ENCODE results near the gene KIAA0040. TPM values are rescaled to one million over a fixed set of nuclear protein-coding genes. Genes with fewer than 3 reads are reported as not detected.

KIAA0040 gene
- total and polyA plus RNA-seq, 2 experiments from 2014 or later = 0.04 to 0.22 TPM

DNA sequence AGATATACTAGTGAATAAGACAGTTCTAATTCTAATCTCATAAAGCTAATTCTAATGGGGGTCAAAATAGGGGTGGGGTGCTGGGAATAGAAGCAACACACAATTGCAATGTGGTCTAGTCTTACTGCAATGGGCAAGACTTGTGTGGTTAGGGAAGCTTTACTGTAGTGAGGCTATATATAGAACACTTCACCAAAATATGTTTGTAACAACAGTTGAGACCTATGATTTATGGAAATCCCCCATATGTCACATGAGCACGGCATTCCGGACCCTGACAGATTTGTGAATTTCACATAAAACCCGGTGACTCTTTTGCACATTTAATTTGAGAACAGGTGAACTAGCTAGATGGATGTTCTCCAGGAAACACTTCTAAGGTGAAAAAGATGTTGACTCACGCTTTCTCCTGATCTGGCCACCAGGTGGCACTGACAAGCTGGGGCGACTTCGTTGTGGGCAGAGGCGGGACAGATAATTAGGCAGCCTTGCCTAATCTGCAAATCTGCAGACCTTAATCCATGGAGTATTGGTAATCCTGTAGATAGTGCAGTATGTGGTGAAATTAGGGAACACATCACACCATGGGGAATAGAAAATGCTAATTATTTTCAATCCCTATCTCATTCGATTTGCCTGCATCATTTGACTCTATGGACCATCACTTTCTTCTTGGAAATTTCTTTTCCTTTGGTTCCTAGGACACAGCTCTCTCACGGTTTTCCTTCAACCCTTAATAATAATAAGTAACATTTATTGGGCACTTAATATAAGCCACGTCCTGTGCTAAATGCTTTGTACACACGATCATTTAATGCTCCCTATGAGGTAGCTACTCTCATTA is 37.7 kb downstream of the KIAA0040 start:
- in situ Hi-C loops (cut with MboI) = loop anchor here (5.0 to 25.0 kb wide), 2 partner anchors 152 to 1682 kb away; no protein-coding TSS in a partner anchor
- no peak overlapping the region for H2AFZ ChIP-seq
- WGBS, 2 experiments (ENCODE audit: low coverage in 1 of 2, low lambda C conversion rate in 2 of 2, missing lambda C conversion rate in 2 of 2) = 16 to 21% methylated on average over 11 of the region's 11 CpGs
- peak; percentile 64 for DNase-seq
- H3K4me2 ChIP-seq (ENCODE audit: unreplicated experiment) = no peak overlapping the region
- H3K36me3 ChIP-seq (ENCODE audit: low read depth) = no peaks in the 10 kb centered on the region
- no peaks in the 10 kb centered on the region for H3K9me3 ChIP-seq (ENCODE audit: low read depth)
- no peaks in the 10 kb centered on the region for H3K79me2 ChIP-seq (ENCODE audit: insufficient read depth)
- H4K20me1 ChIP-seq (ENCODE audit: insufficient read depth) = no peaks in the 10 kb centered on the region
- H3K4me3 ChIP-seq = no peak overlapping the region
- H3K9me2 ChIP-seq (ENCODE audit: insufficient read depth) = no peaks in the 10 kb centered on the region
- no peaks in the 10 kb centered on the region for H3F3A ChIP-seq (ENCODE audit: insufficient read depth)
- no peaks in the 10 kb centered on the region; the same call in 1 of the 2 replicates for H3K27me3 ChIP-seq (replicated peaks; ENCODE audit: insufficient read depth)
- TF ChIP-seq EZH2phosphoT487 (IDR thresholded peaks at IDR 0.05; ENCODE audit: insufficient read depth, low read depth) = no peak
- TF ChIP-seq EZH2 (IDR thresholded peaks at IDR 0.05; ENCODE audit: insufficient read depth, poor library complexity, severe bottlenecking) = no peak
- no peak overlapping the region for H3K27ac ChIP-seq
- H3K4me1 ChIP-seq (ENCODE audit: insufficient read depth) = peaks cover 7% of the 10 kb centered on the region
- H3K9ac ChIP-seq = no peak overlapping the region

DNA sequence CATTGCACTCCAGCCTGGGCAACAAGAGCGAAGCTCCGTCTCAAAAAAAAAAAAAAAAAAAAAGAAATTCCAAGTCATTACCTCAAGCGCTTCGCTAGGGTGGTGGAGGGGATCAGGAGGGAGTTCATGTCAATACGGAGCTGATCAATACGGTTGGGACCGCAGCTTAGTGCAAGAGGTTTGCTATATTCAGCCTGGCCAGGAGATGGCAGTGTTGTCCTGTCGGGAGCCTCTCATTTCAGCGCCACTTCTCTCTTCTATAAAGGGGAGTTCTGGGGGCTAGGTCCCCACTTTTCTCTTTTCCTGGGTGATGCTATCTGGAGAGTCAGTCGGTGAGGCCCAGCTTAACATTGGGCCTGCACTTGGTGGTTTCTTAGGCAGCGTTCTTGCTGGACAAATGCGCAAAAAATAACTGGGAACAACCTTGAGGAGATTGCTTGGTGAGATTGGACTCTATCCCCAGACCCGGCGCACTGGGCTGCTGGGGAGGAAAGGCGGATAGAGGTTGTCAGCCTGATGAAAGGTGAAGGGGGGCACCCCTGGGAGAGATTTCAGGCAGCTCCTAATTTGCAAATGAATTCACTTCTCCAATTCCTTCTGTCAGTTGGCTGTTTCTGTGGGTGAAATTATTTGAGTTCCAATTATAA is 40.4 kb downstream of the KIAA0040 start:
- peak; percentile 57 for DNase-seq

DNA sequence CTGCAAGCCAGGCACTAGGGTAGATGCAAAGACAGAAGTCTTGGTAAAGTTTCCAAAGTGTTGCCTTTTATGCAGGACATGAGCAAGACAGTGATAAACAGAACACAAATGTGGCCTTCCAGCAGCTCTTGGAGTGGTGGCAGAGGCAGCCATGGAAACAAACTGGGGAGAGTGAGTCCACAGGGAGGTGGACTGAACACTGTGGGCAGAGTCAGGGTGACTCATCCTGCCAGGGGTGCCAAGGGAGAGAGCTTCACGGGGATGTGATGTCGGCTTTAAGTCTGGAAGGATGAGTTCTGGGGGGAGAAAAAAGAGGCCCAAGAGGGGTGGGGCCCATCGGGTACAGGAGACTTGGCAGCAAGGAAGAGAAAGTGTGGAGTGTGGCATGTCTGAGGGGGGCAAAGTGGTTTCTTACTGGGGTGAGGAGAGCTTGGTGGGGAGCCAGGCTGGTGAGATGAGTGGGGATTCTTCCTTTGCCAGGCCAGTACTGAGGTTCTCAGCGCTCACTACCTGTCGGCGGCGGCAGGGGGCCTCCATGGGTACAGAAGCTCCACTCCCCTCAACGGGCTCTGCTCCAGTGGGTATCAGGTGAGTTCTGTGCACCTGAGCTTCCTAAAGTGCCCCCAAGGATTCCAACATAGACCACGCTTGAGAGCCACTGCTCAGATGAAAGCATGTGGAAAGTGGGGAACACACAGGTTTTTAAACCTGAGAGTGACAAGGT is 41.8 kb downstream of the KIAA0040 start:
- peaks cover 7% of the 10 kb centered on the region for H3K4me1 ChIP-seq (ENCODE audit: insufficient read depth)
- no peaks in the 10 kb centered on the region for H4K20me1 ChIP-seq (ENCODE audit: insufficient read depth)
- no peak overlapping the region for H3K27ac ChIP-seq
- in situ Hi-C loops (cut with MboI) = loop anchor here (25.0 kb wide), 1 partner anchor 1687 kb away; no protein-coding TSS in a partner anchor
- no peaks in the 10 kb centered on the region for H3K9me2 ChIP-seq (ENCODE audit: insufficient read depth)
- no peaks in the 10 kb centered on the region for H3K9me3 ChIP-seq (ENCODE audit: low read depth)
- H3K4me3 ChIP-seq = no peak overlapping the region
- no peaks in the 10 kb centered on the region; the same call in 1 of the 2 replicates for H3K27me3 ChIP-seq (replicated peaks; ENCODE audit: insufficient read depth)
- no peak overlapping the region for H3K4me2 ChIP-seq (ENCODE audit: unreplicated experiment)
- peak; percentile 79 for DNase-seq
- TF ChIP-seq EZH2phosphoT487 (IDR thresholded peaks at IDR 0.05; ENCODE audit: insufficient read depth, low read depth) (no peak), EZH2 (IDR thresholded peaks at IDR 0.05; ENCODE audit: insufficient read depth, poor library complexity, severe bottlenecking) (no peak)
- no peaks in the 10 kb centered on the region for H3K79me2 ChIP-seq (ENCODE audit: insufficient read depth)
- WGBS, 2 experiments (ENCODE audit: low coverage in 1 of 2, low lambda C conversion rate in 2 of 2, missing lambda C conversion rate in 2 of 2) = 58 to 62% methylated on average over 9 of the region's 9 CpGs
- no peak overlapping the region for H3K9ac ChIP-seq
- H3F3A ChIP-seq (ENCODE audit: insufficient read depth) = no peaks in the 10 kb centered on the region
- no peaks in the 10 kb centered on the region for H3K36me3 ChIP-seq (ENCODE audit: low read depth)
- peak overlapping the region; percentile 16; the same call in 1 of the 2 replicates for H2AFZ ChIP-seq

More for the DNA sequence above, 40.4 kb downstream of the KIAA0040 start:
- H2AFZ ChIP-seq = 0 out of 2 replicates have a peak overlapping the region, but pooled peaks have one; percentile 41
- no peak overlapping the region for H3K4me2 ChIP-seq (ENCODE audit: unreplicated experiment)
- H3K27ac ChIP-seq = no peak overlapping the region
- H3K79me2 ChIP-seq (ENCODE audit: insufficient read depth) = no peaks in the 10 kb centered on the region
- no peaks in the 10 kb centered on the region for H3K36me3 ChIP-seq (ENCODE audit: low read depth)
- in situ Hi-C loops (cut with MboI) = loop anchor here (25.0 kb wide), 1 partner anchor 1685 kb away; no protein-coding TSS in a partner anchor
- no peak overlapping the region for H3K4me3 ChIP-seq
- no peaks in the 10 kb centered on the region for H3K9me2 ChIP-seq (ENCODE audit: insufficient read depth)
- H3K27me3 ChIP-seq (replicated peaks; ENCODE audit: insufficient read depth) = no peaks in the 10 kb centered on the region; the same call in 1 of the 2 replicates
- TF ChIP-seq EZH2phosphoT487 (IDR thresholded peaks at IDR 0.05; ENCODE audit: insufficient read depth, low read depth) (no peak), EZH2 (IDR thresholded peaks at IDR 0.05; ENCODE audit: insufficient read depth, poor library complexity, severe bottlenecking) (no peak)
- peaks cover 7% of the 10 kb centered on the region for H3K4me1 ChIP-seq (ENCODE audit: insufficient read depth)
- H3K9me3 ChIP-seq (ENCODE audit: low read depth) = no peaks in the 10 kb centered on the region
- WGBS, 2 experiments (ENCODE audit: low coverage in 1 of 2, low lambda C conversion rate in 2 of 2, missing lambda C conversion rate in 2 of 2) = 14 to 16% methylated on average over 15 of the region's 15 CpGs
- H3K9ac ChIP-seq = no peak overlapping the region
- H4K20me1 ChIP-seq (ENCODE audit: insufficient read depth) = no peaks in the 10 kb centered on the region
- H3F3A ChIP-seq (ENCODE audit: insufficient read depth) = no peaks in the 10 kb centered on the region

DNA sequence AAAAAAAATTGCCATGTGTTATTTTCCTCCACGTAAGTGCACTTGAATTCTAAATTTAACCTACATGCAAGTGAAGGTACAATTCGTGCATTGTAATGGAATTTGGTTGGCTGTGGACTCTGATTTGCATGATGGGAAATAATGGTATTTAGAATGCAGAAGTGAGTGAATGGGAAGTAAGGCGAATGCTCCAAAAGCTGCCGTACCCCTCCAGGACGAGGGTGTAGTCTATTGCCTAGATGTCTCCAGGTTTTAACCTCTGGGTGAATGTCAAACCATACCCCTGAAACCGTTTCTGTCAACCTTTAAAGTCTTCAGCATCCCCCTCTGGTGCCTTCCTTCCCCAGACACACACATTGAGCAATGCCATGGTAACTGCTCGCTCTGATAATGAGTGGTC is 44.5 kb downstream of the KIAA0040 start:
- no peak overlapping the region for H3K4me2 ChIP-seq (ENCODE audit: unreplicated experiment)
- H3K27ac ChIP-seq = no peak overlapping the region
- peaks cover 7% of the 10 kb centered on the region for H3K4me1 ChIP-seq (ENCODE audit: insufficient read depth)
- DNase-seq = no peak
- H3K79me2 ChIP-seq (ENCODE audit: insufficient read depth) = no peaks in the 10 kb centered on the region
- no peaks in the 10 kb centered on the region for H4K20me1 ChIP-seq (ENCODE audit: insufficient read depth)
- H3K9ac ChIP-seq = no peak overlapping the region
- no peak overlapping the region for H3K4me3 ChIP-seq
- no peaks in the 10 kb centered on the region for H3K36me3 ChIP-seq (ENCODE audit: low read depth)
- in situ Hi-C loops (cut with MboI) = loop anchor here (25.0 kb wide), 1 partner anchor 386 kb away; no protein-coding TSS in a partner anchor
- H3F3A ChIP-seq (ENCODE audit: insufficient read depth) = no peaks in the 10 kb centered on the region
- no peaks in the 10 kb centered on the region; the same call in 1 of the 2 replicates for H3K27me3 ChIP-seq (replicated peaks; ENCODE audit: insufficient read depth)
- H2AFZ ChIP-seq = no peak overlapping the region
- no peak for TF ChIP-seq EZH2 (IDR thresholded peaks at IDR 0.05; ENCODE audit: insufficient read depth, poor library complexity, severe bottlenecking)
- TF ChIP-seq EZH2phosphoT487 (IDR thresholded peaks at IDR 0.05; ENCODE audit: insufficient read depth, low read depth) = no peak
- no peaks in the 10 kb centered on the region for H3K9me3 ChIP-seq (ENCODE audit: low read depth)
- WGBS, 2 experiments (ENCODE audit: low coverage in 1 of 2, low lambda C conversion rate in 2 of 2, missing lambda C conversion rate in 2 of 2) = 64 to 66% methylated on average over 7 of the region's 7 CpGs
- H3K9me2 ChIP-seq (ENCODE audit: insufficient read depth) = no peaks in the 10 kb centered on the region

All from GM23248 (cell line).